ENCODE data around the gene ZNF350.
A peak's percentile ranks its signal among the peaks of the same experiment; 100 is the strongest.
"Not testable (repeated sequence)": the region's sequence is repeated elsewhere in the genome, so short reads cannot be mapped to it uniquely, and the experiment has no call there.

Gene ZNF350

DNA sequence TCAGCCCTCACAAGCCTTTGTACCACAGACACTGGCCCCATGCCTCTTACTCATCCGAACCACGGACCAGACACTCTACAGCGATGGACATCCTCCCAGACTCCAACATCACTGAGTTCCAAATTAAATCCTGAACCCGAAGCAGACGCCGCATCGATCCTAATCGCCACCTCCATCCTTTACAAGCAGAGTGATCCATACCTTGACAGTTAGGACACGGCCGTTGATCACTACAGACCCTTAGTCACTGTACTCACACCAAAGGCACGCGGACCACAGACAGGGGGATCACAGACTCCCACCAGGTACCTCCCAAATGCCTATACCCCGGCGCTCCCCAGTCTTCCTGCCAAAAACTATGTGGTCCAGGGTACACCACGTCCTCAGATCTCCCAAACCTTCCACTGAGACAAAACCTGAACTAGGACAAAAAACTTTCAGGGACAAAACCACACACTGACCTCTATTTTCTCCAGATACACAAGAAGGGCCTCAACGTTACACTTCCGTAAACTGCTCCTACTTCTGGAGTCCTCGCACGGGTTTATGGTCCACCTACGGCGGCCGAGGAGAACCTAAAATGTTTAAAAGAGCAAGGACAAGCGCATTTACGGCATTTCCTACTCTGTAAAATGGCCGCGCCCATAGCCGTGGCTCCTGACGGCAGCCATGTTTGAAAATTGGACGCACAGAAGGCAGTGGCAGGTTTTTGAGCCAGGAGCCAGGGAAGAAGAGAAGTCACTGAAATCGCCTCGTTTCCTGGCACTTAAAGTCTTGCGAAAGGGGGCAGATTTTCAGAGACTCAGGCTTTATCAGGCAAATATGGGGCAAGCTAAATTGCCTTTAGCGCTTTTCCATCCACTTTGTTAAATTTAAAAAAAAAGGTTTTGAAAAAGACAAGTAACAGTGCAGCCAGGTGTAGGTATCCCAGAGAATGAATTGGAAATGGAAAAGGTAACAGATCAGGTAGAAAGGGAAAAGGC lies at the start of gene ZNF350:
TSS of gene ZNF350 (minus strand) at position 532 of the 983 bp plus-strand sequence. CDS start 12,480 bp downstream, outside the sequence.
- peak; percentile 68 to 75 for DNase-seq (ENCODE audit: low read depth in 2 of 2, low spot score in 1 of 2)

DNA sequence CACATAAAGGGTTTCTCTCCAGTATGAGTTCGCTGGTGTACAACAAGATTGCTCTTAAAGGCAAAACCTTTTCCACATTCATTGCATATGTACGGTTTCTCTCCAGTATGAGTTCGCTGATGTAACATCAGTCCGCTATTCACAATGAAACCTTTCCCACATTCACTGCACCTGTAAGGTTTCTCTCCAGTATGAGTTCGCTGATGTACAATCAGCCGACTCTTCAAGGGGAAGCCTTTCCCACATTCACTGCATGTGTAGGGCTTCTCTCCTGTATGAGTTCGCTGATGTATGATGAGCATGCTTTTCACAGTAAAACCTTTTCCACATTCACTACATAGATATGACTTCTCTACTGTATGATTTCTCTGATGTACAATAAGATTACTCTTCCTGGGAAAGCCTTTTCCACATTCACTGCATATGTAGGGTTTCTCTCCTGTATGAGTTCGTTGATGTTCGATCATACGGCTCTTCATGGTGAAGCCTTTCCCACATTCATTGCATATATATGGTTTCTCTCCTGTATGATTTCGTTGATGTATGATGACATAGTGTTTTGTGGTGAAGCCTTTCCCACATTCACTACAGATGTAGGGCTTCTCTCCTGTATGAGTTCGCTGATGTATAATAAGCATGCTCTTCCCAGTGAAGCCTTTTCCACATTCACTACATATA lies 47.5 kb upstream of the ZNF350 start:
- DNase-seq (ENCODE audit: low read depth in 2 of 2, low spot score in 1 of 2) = no peak

DNA sequence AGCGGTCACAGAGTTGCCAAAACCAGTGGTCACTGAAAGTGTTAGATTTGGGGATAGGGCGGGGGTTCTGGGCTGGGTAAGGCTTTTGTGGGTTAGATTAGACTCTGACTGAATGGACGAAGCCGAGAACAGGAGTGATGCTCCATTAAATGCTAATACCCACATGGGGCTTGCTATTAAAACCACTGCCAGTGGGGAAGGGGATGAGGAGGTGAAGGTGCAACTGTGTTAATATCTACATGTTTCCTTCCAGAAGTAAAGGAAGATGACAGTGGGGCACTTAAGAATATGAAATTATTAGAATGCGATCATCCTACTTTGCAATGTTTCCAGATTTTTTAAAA lies 42.1 kb upstream of the ZNF350 start:
- DNase-seq (ENCODE audit: low read depth in 2 of 2, low spot score in 1 of 2) = no peak

DNA sequence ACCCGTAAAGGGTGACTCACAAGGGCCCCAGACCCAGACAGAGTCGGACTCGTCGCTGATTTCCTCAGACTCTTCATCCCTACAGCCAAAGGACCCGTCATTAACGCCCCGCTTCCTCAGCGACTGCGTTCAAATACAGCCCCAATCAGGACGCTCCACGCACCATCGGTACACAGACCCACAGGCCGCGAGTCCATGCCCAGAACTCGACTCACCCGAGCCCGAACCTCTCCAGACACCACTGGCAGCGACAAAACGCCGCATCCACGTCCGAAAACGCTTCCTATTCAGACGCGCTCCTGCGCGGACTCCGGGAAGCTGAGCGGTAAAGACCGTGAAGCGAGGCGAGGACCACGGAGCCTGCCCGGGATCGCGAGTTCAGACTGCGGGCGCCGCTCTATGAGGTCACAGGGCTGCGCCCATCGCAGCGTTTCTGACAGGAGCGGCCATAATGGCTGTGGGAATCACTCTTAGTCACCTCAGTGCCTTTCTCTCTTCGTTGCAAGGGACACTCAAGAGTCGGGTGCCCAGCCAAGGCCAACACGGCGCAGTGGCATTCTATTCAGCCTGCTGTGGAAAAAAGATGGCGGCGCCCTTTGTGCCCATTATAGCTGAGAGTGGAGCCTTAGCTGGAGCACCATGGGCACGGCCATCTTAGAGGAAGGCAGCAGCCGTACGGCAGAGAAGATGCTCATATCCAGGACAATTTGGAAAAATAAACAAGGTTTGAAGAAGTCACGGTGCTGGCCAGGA lies 41.6 kb upstream of the ZNF350 start, which contains the start of gene ZNF614:
TSS of gene ZNF614 (minus strand) at position 353 of the 753 bp plus-strand sequence. CDS start 2,634 bp downstream, outside the sequence.
- DNase-seq (ENCODE audit: low read depth in 2 of 2, low spot score in 1 of 2) = peak; percentile 71 to 72

DNA sequence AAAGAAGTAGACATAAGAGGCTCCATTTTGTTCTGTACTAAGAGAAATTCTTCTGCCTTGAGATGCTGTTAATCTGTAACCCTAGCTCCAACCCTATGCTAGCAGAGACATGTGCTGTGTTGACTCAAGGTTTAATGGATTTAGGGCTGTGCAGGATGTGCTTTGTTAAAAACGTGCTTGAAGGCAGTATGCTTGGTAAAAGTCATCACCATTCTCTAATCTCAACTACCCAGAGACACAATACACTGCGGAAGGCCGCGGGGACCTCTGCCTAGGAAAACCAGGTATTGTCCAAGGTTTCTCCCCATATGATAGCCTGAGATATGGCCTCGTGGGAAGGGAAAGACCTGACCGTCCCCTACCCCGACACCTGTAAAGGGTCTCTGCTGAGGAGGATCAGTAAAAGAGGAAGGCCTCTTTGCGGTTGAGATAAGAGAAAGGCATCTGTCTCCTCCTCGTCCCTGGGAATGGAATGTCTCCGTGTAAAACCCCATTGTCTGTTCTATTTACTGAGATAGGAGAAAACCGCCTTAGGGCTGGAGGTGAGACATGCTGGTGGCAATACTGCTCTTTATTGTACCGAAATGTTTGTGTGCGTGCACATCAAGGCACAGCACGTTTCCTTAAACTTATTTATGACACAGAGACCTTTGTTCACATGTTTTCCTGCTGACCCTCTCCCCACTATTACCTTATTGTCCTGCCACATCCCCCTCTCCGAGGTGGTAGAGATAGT lies 39.8 kb upstream of the ZNF350 start:
- not testable (repeated sequence) for DNase-seq (ENCODE audit: low read depth in 2 of 2, low spot score in 1 of 2)

DNA sequence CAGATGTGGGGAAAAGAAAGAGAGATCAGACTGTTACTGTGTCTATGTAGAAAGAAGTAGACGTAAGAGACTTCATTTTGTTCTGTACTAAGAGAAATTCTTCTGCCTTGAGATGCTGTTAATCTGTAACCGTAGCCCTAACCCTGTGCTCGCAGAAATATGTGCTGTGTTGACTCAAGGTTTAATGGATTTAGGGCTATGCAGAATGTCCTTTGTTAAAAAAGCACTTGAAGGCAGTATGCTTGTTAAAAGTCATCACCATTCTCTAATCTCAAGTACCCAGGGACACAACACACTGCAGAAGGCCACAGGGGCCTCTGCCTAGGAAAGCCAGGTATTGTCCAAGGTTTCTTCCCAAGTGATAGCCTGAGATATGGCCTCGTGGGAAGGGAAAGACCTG lies 37.8 kb upstream of the ZNF350 start:
- not testable (repeated sequence) for DNase-seq (ENCODE audit: low read depth in 2 of 2, low spot score in 1 of 2)

DNA sequence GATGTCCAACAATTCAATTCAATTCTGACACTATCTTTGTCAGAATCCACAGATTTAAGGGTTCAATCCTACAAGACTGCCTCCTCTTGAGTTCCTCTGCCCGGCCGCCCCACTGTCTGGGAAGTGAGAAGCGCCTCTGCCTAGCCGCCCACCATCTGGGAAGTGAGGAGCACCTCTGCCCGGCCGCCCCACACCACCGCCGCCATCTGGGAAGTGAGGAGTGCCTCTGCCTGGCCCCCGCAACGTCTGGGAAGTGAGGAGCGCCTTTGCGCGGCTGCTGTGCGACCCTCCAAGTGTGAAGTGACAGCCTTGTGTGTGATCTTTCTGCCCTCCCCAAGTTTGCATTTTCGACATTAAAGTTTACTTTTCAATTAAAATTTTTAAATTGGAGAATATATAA lies 35.6 kb upstream of the ZNF350 start:
- DNase-seq (ENCODE audit: low read depth in 2 of 2, low spot score in 1 of 2) = no peak

DNA sequence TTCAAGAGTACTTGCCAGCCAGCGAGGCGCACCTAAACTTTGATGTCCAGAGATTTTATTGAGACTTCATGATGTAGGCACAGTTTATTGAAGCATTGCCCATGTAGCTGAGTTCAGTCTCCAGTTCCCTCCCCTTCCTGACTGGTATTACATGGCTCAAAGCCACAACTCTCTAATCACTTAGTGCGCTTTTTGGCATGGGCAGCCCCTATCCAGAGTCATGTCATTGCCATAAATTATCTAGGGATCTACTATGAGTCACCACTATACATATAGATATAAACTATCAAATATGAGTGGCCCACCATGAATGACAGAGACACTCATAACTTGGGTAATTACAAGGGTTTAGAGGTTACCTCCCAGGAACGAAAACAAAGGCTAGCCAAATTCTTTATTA lies 33.9 kb upstream of the ZNF350 start:
- DNase-seq (ENCODE audit: low read depth in 2 of 2, low spot score in 1 of 2) = no peak

DNA sequence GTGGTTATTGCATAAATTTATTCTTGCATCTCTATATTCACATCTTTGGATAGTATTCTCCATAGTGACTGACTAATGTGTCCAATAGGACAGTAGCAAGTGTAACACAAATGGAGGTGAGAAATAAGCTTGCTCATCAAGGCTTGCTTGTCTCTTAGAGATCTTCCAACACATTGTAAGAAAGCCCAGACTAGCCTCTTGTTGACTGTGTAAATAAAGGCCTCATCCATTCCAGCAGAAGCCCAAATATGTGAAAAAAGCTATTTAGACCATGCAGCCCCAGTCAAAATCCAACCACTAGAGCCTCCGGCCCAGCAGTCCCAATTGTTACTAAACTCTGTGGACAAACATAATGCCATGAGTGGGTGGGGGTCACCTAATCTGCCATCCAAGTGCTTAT lies 24.0 kb upstream of the ZNF350 start:
- no peak for DNase-seq (ENCODE audit: low read depth in 2 of 2, low spot score in 1 of 2)

DNA sequence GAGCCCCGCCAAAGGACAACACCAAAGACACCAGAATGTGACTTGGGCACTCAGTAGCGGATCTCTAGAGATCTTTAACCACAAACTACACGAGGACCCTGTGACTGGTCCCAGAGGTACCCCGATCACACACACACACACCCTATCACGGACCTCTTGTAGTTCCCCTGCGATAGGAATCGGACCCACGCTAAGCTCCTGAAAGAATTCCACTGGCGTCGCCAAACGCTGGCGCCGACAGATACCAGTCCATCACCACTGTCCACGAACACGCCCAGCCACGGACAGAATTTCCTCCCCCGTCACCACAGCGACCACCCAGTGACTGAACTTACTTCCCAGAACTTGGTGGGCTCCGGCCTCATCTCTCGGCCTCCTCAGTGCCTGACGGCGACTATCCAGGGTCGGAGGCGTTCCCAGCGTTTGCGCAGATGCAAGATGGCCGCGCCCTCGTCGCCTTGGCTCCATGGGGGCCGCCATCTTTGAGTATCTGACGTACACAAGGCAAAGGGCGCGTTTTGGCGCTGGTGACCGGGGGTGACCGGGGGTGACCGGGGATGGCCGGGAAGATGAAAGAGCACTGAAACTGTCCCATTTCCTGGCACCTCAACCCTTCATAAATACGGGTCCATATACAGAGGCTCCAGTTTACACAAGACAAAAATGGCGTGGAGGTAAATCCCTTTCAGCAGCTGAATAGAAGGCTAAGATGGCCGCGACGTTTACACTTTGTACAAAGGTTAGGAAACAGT lies 21.3 kb upstream of the ZNF350 start, which contains the start of gene ZNF615:
TSS of gene ZNF615 (minus strand) at position 406 of the 752 bp plus-strand sequence. CDS start 4,500 bp downstream, outside the sequence.
- DNase-seq (ENCODE audit: low read depth in 2 of 2, low spot score in 1 of 2) = peak; percentile 76 to 80

DNA sequence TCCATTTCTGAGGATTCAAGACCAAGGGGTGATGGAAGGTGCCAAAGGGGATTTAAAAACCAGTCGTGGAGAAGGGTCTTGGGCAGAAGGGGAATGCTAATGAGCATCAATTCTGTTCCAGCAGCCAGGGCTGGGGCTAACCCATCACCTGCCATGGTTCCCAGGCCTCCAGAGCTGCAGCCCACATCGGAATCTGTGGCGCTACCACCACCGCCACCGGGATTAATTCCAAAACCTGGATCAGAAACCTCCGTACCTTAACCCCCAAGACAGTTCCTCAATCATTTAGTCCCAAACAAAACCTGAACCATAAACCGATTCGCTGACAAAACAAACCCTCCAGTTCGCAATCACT lies 20.8 kb upstream of the ZNF350 start:
- no peak for DNase-seq (ENCODE audit: low read depth in 2 of 2, low spot score in 1 of 2)

DNA sequence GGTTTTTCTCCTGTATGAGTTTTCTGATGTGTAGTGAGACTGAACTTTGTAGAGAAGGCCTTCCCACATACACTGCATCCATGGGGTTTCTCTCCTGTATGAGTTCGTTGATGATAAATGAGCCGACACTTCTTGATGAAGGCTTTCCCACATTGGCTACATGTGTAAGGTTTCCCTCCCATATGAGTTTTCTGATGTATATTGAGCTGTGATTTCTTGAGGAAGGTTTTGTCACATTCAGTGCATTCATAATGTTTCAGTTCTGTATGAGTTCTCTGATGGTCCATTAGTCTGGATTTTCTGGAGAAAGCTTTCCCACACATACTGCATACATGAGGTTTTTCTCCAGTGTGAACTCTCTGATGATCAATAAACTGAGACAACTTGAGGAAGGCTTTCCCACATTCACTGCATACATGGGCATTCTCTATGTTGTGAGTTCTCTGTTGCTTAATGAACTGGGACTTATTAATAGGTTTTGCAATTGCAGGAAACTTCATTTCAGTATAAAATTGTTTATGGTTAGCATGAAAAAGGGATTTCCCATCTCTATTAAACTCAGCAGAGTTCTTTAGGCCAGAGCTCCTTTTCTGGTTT lies 7.5 kb upstream of the ZNF350 start:
- DNase-seq (ENCODE audit: low read depth in 2 of 2, low spot score in 1 of 2) = no peak

DNA sequence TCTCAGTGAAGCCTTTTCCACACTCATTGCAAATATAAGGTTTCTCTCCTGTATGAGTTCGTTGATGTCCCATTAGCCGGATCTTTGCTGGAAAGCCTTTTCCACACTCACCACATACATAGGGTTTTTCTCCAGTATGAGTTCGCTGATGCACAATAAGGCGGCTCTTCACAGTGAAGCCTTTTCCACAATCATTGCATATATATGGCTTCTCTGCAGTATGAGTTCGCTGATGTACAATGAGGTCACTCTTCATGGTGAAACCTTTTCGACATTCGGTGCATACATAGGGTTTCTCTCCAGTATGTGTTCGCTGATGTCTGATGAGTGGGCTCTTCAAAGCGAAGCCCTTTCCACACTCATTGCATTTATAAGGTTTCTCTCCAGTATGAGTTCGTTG lies 6.8 kb upstream of the ZNF350 start:
- no peak for DNase-seq (ENCODE audit: low read depth in 2 of 2, low spot score in 1 of 2)

DNA sequence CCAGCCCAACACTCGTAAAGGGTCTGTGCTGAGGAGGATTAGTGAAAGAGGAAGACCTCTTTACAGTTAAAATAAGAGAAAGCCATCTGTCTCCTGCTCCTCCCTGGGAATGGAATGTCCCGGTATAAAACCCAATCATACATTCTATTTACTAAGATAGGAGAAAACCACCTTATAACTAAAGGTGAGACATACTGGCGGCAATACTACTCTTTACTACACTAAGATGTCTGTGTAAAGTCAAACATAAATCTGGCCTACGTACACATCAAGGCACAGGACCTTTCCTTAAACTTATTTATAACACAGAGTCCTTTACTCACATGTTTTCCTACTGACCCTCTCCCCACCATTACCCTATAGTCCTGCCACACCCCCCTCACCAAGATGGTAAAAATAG lies 3.3 kb downstream of the ZNF350 start:
- DNase-seq (ENCODE audit: low read depth in 2 of 2, low spot score in 1 of 2) = no peak

DNA sequence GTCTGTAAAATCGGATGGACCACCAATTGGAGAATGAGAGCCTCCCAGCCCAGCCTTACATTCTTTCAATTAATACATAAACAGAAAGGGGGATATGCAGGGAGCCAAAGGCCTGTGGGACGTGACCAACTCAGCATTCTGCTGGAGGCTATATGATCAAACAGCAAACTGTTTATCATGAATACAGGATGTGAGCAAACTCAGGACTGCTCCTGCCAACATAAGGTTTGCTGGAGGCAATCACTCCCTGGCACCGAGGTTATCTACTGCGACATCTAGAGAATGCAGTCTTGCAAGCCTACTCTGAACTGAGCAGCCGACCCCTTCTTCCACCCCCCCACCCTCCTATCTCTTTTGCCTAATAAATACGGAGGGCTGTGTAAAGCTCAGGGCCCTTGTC lies 5.7 kb downstream of the ZNF350 start:
- DNase-seq (ENCODE audit: low read depth in 2 of 2, low spot score in 1 of 2) = not testable (repeated sequence)

DNA sequence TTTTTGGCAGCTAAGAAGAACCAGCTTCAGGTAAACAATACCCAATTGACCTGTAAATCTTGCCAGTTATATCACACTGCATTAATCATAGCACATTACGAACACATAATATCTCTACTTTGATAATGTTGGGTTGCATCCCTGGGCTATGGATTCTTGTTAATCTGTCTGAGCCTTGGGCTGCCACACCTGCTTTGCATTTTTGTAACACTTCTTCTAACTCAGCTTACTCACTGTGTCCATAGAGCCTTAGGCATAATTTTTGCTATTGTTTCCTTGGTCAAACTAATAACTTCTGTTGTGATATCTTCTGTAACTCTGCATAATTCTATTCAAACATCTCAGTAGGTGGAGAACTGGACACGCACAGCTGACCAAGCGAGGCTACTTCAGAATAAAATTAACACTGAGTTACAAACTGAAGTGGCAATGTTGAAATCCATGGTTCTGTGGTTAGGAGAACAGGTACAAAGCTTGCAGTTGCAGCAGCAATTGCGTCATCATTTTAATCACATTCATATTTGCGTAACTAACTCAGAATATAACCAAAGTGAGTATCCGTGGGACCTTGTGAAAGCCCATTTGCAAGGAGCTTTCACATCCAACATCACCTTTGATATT lies 6.4 kb downstream of the ZNF350 start:
- DNase-seq (ENCODE audit: low read depth in 2 of 2, low spot score in 1 of 2) = no peak

DNA sequence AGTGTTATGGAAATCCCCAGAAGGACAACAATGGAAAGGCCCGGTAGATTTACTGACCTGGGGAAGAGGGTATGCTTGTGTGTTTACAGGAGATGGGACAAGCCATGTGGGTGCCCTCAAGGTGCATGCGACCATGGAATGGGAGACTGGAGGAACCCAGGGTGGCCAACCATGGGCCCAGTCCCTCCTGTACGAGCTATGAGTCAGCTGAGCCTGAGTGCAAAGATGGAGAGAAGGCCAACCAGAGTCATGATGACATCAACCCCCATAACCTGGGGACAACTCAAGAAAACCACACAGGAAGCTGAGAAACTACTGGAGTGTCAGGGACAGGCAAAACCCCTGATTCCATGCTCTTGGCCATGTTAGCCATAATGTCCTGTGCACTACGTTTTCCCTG lies 7.8 kb downstream of the ZNF350 start:
- DNase-seq (ENCODE audit: low read depth in 2 of 2, low spot score in 1 of 2) = no peak

DNA sequence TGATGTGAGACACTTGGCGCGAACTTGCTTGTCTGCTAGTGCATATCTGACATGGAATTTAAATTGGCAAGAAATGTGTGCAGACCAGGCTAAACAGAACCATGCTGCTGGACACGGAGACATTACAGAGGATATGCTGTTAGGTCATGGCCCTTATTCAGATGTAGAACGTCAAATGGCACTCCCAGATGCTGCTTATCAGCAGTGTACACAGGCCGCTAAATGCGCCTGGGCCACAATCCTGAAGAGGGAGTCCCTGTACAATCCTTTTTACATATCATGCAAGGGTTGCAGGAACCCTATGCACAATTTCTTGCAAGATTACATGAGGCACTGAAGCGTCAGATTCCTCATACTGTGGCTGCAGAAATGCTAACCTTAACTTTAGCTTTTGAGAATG lies 9.3 kb downstream of the ZNF350 start:
- no peak for DNase-seq (ENCODE audit: low read depth in 2 of 2, low spot score in 1 of 2)

DNA sequence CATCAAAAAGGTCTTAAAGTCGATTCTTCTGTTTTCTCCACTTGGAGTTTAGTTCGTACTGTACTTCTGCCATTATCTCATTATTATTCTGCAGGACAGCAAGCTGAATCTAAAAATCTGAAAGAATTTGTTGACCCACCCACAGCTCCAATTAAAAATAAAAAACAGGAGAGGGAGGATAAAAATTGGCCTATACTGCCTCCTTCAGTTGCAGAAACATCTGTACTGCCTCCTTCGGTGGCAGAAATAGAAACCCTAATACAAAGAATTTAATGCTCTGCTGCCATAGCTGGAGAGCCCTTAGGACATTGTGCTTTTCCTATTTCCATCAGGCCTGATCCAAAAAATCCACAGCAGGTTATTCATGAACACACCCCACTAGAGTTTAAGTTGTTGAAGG lies 9.8 kb downstream of the ZNF350 start:
- no peak for DNase-seq (ENCODE audit: low read depth in 2 of 2, low spot score in 1 of 2)
